Measurements from ENCODE around the gene SSTR3. TPM values are rescaled to one million over a fixed set of nuclear protein-coding genes. Genes with fewer than 3 reads are reported as not detected.

SSTR3 gene
- total and polyA plus RNA-seq, 9 of the 15 experiments (the other 6 are each of a cell fraction or from before 2014, with no cell fraction given), result 0.03 TPM; not detected in 8

- intact Hi-C loops (cut with micrococcal nuclease) (no loop called here), in situ Hi-C loops (cut with MboI) (no loop called here)
- peak within 1 kb of the TSS; percentile 40; the same call in 1 of the 2 replicates for H2AFZ ChIP-seq (ENCODE audit: low read depth, low read length)
Measured at GRCh38 chr22:37187891-37188761, 24.2 kb downstream of the SSTR3 start, which contains the start of gene C1QTNF6. Gene C1QTNF6, minus strand, starts transcription at chr22:37188247. Its CDS starts 34 bp downstream, at chr22:37188213.

More at GRCh38 chr22:37187891-37188761, 24.2 kb downstream of the SSTR3 start, which contains the start of gene C1QTNF6:
- no peak within 1 kb of the TSS for H3K27ac ChIP-seq (ENCODE audit: extremely low read depth, low read depth, low read length)
- peak; percentile 45 for ATAC-seq
- no peak within 1 kb of the TSS for H3K4me3 ChIP-seq
- peaks cover 0 to 26% of the 10 kb centered on the region in 2 experiments; a peak in 2 of 5 replicates for H3K27me3 ChIP-seq (ENCODE audit: control insufficient read depth in 2 of 2, insufficient read depth in 2 of 2, low read length in 2 of 2)
- CTCF ChIA-PET (ENCODE audit: low intra/inter-chr PET ratio), result interaction anchor here (1.2 kb wide), 1 partner anchor 10 kb away, joined by 4 read pairs; no protein-coding TSS in a partner anchor
- no TSS peak for BruUV-seq (replicated peaks)
- 65% methylated on average over 11 of the region's 17 CpGs for WGBS (ENCODE audit: insufficient coverage, low coverage, missing lambda C conversion rate)
- H3K9ac ChIP-seq (ENCODE audit: insufficient read depth in 1 of 2, low read depth in 2 of 2, low read length in 2 of 2), result peak within 1 kb of the TSS in 1 of 2 experiments; percentile 52; a peak in 2 of 4 replicates
- TF ChIP-seq MAZ (CRISPR knock-in tag; conservative IDR thresholded peaks at IDR 0.05 in 1 of 2, IDR thresholded peaks at IDR 0.05 in 1 of 2) (0 out of 4 replicates have a peak, but pooled peaks of 1 of the 2 experiments have one; percentile 38), ZNF668 (CRISPR knock-in tag; IDR thresholded peaks at IDR 0.05) (no peak), ZFP91 (CRISPR knock-in tag; IDR thresholded peaks at IDR 0.05) (no peak), DLX4 (CRISPR knock-in tag; IDR thresholded peaks at IDR 0.05) (no peak), SPI1 (IDR thresholded peaks at IDR 0.05; ENCODE audit: borderline replicate concordance, low read depth, low read length) (peak; percentile 5; the same call in 1 of the 2 replicates), U2AF1 (optimal IDR thresholded peaks at IDR 0.05; ENCODE audit: low read depth, low read length) (no peak), GATAD2B (IDR thresholded peaks at IDR 0.05; ENCODE audit: borderline replicate concordance) (no peak), KLF16 (IDR thresholded peaks at IDR 0.05) (no peak), VEZF1 (CRISPR knock-in tag; IDR thresholded peaks at IDR 0.05) (peak; percentile 62; the same call in 1 of the 2 replicates)
- peaks cover 3% of the 10 kb centered on the region; the same call in 1 of the 2 replicates for H3K9me3 ChIP-seq (replicated peaks; ENCODE audit: control insufficient read depth, insufficient read depth, low read depth, low read length)
- FAIRE-seq, result no peak
- no peaks in the 10 kb centered on the region for H3K79me2 ChIP-seq (ENCODE audit: control insufficient read depth, insufficient read depth, low read length)
- H3K9me1 ChIP-seq (ENCODE audit: control insufficient read depth, insufficient read depth, low read length), result no peaks in the 10 kb centered on the region
- no peaks in the 10 kb centered on the region for H4K20me1 ChIP-seq (replicated peaks; ENCODE audit: control insufficient read depth, insufficient read depth, low read length)
- no peaks in the 10 kb centered on the region for H3K36me3 ChIP-seq (ENCODE audit: control insufficient read depth, insufficient read depth, low read length)
- no peak for DNase-seq (ENCODE audit: extremely low read depth in 1 of 4, low spot score in 3 of 4)
- H3K4me2 ChIP-seq (ENCODE audit: insufficient read depth, low read length), result no peak within 1 kb of the TSS
- POLR2A ChIA-PET, result interaction anchor here (1.5 kb wide), 1 partner anchor 10 kb away, joined by 6 read pairs; no protein-coding TSS in a partner anchor
- H3K4me1 ChIP-seq (replicated peaks in 1 of 2; ENCODE audit: control insufficient read depth in 2 of 2, insufficient read depth in 2 of 2, low read length in 2 of 2), result peaks cover 9 to 19% of the 10 kb centered on the region in 2 experiments

Measured in K562 (cell line).